GM21515 (cell line): ENCODE data around the gene CASS4.
A peak's percentile ranks its signal among the peaks of the same experiment; 100 is the strongest.

Source experiments
- ATAC-seq: cut with Tn5 transposase; IDR thresholded peaks from one replicate; pipeline ENCODE4 v1.9.1; 2021; ENCODE audit not compliant: unreplicated experiment

CASS4 gene

GRCh38 chr20:56422076-56422823, 10.2 kb downstream of the CASS4 start:
- ATAC-seq: no peak

GRCh38 chr20:56422824-56423189, 10.7 kb downstream of the CASS4 start:
- no peak for ATAC-seq

- no peak for ATAC-seq
Measured at GRCh38 chr20:56423211-56423610, 11.2 kb downstream of the CASS4 start.

- no peak for ATAC-seq
Measured at GRCh38 chr20:56423886-56424285, 11.8 kb downstream of the CASS4 start.

GRCh38 chr20:56424931-56425330, 12.9 kb downstream of the CASS4 start:
- no peak for ATAC-seq

GRCh38 chr20:56426026-56426425, 14.0 kb downstream of the CASS4 start:
- no peak for ATAC-seq

GRCh38 chr20:56426926-56427325, 14.9 kb downstream of the CASS4 start:
- no peak for ATAC-seq

GRCh38 chr20:56427797-56428196, 15.7 kb downstream of the CASS4 start:
- ATAC-seq: no peak

GRCh38 chr20:56428410-56428809, 16.4 kb downstream of the CASS4 start:
- no peak for ATAC-seq

- ATAC-seq: no peak
Measured at GRCh38 chr20:56428881-56429280, 16.8 kb downstream of the CASS4 start.

- ATAC-seq: no peak
Measured at GRCh38 chr20:56429502-56429901, 17.4 kb downstream of the CASS4 start.

- ATAC-seq: no peak
Measured at GRCh38 chr20:56429941-56430340, 17.9 kb downstream of the CASS4 start.

GRCh38 chr20:56430461-56430860, 18.4 kb downstream of the CASS4 start:
- ATAC-seq: no peak

GRCh38 chr20:56430957-56431356, 18.9 kb downstream of the CASS4 start:
- ATAC-seq: no peak

GRCh38 chr20:56431471-56431870, 19.4 kb downstream of the CASS4 start:
- ATAC-seq: no peak

- no peak for ATAC-seq
Measured at GRCh38 chr20:56433221-56433879, 21.3 kb downstream of the CASS4 start.

GRCh38 chr20:56433880-56434255, 21.8 kb downstream of the CASS4 start:
- ATAC-seq: no peak

- ATAC-seq: no peak
Measured at GRCh38 chr20:56437196-56437960, 25.3 kb downstream of the CASS4 start.

- ATAC-seq: no peak
Measured at GRCh38 chr20:56438284-56438683, 26.2 kb downstream of the CASS4 start.

GRCh38 chr20:56439771-56440291, 27.8 kb downstream of the CASS4 start:
- no peak for ATAC-seq

- ATAC-seq: peak; percentile 79
Measured at GRCh38 chr20:56440346-56441007, 28.4 kb downstream of the CASS4 start.
